ENCODE data around the gene EXOC4. TPM values are rescaled to one million over a fixed set of nuclear protein-coding genes. Genes with fewer than 3 reads are reported as not detected.

EXOC4 gene
- total and polyA plus RNA-seq, 2 donors (not counting 3 experiments of a cell fraction or from before 2014, with no cell fraction given): 20.3 to 73.1 TPM

DNA sequence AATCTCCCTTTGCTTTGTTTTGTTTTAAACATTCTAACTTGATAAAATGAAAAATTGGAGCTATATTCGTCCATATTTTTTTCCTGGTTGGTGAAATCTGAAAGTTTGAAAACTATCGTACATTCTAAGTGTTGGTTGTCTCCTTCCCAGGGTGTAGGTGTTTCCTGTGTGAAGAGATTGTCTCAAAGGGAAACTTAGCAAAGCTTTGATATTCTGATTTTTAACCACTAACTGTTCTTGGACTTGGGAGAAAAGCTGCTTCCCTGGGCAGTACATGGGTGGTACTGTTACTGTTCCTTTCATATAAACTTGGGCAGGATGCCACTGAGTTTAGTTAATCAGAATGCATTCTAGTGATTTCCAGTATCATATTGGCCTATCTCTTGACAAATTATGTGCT lies 620.8 kb downstream of the EXOC4 start:
- no peaks in the 10 kb centered on the region for H3K36me3 ChIP-seq (ENCODE audit: control insufficient read depth in 2 of 2, extremely low read depth in 1 of 2, insufficient read depth in 2 of 2, low read length in 2 of 2)
- no peak overlapping the region for H3K27ac ChIP-seq (ENCODE audit: insufficient read depth, low read depth, low read length)
- ChIA-PET CTCF (no interaction called here), POLR2A (no interaction called here)
- no TSS peak for BruUV-seq (replicated peaks)
- no peak overlapping the region for H3K4me3 ChIP-seq (replicated peaks in 1 of 3; ENCODE audit: insufficient read depth in 1 of 3, low read depth in 1 of 3, low read length in 3 of 3)
- dilution Hi-C loops (cut with MboI; ENCODE audit: extremely low pct_ligation_motif_present, low sequenced_read_pairs): no loop called here
- peak; percentile 26 for FAIRE-seq
- no peaks in the 10 kb centered on the region for H3K9me3 ChIP-seq (replicated peaks; ENCODE audit: control insufficient read depth, insufficient read depth, low read length)
- no peak overlapping the region for H3K4me2 ChIP-seq (ENCODE audit: insufficient read depth, low read length)
- no peak overlapping the region for H2AFZ ChIP-seq (ENCODE audit: low read depth, low read length)
- H4K20me1 ChIP-seq (replicated peaks; ENCODE audit: control insufficient read depth, extremely low read depth, insufficient read depth, low read length): no peaks in the 10 kb centered on the region
- H3K4me1 ChIP-seq (ENCODE audit: control insufficient read depth, extremely low read depth, insufficient read depth, low read length): no peaks in the 10 kb centered on the region
- H3K79me2 ChIP-seq (ENCODE audit: control insufficient read depth, insufficient read depth, low read length): no peaks in the 10 kb centered on the region
- H3K27me3 ChIP-seq (ENCODE audit: control insufficient read depth in 2 of 2, insufficient read depth in 2 of 2, low read length in 2 of 2): no peaks in the 10 kb centered on the region
- TF ChIP-seq GATA2 (IDR thresholded peaks at IDR 0.05; ENCODE audit: insufficient read depth, insufficient read length, low read depth, low read length): no peak
- TF ChIP-seq, protein P1, sequence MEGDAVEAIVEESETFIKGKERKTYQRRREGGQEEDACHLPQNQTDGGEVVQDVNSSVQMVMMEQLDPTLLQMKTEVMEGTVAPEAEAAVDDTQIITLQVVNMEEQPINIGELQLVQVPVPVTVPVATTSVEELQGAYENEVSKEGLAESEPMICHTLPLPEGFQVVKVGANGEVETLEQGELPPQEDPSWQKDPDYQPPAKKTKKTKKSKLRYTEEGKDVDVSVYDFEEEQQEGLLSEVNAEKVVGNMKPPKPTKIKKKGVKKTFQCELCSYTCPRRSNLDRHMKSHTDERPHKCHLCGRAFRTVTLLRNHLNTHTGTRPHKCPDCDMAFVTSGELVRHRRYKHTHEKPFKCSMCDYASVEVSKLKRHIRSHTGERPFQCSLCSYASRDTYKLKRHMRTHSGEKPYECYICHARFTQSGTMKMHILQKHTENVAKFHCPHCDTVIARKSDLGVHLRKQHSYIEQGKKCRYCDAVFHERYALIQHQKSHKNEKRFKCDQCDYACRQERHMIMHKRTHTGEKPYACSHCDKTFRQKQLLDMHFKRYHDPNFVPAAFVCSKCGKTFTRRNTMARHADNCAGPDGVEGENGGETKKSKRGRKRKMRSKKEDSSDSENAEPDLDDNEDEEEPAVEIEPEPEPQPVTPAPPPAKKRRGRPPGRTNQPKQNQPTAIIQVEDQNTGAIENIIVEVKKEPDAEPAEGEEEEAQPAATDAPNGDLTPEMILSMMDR (IDR thresholded peaks at IDR 0.05; ENCODE audit: extremely low read depth in 1 of 2, insufficient read depth in 1 of 2, low read depth in 1 of 2, low read length in 2 of 2): no peak
- no peak for TF ChIP-seq JUN (IDR thresholded peaks at IDR 0.05; ENCODE audit: borderline replicate concordance, insufficient read depth, insufficient read length, low read depth)
- no peak for TF ChIP-seq FOS (IDR thresholded peaks at IDR 0.05; ENCODE audit: borderline replicate concordance, insufficient read depth, low read length)
- TF ChIP-seq POLR2A (IDR thresholded peaks at IDR 0.05; ENCODE audit: low read depth, low read length): no peak
- no peak for TF ChIP-seq EZH2 (IDR thresholded peaks at IDR 0.05; ENCODE audit: borderline replicate concordance, low read depth, low read length, severe bottlenecking)
- TF ChIP-seq MYC (IDR thresholded peaks at IDR 0.05; ENCODE audit: low read depth, low read length): no peak
- TF ChIP-seq, protein P2, sequence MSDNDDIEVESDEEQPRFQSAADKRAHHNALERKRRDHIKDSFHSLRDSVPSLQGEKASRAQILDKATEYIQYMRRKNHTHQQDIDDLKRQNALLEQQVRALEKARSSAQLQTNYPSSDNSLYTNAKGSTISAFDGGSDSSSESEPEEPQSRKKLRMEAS (IDR thresholded peaks at IDR 0.05; ENCODE audit: insufficient read depth, insufficient read length): no peak
- TF ChIP-seq POLR2AphosphoS5 (IDR thresholded peaks at IDR 0.05; ENCODE audit: insufficient read depth, low read depth, low read length): no peak
- H3K9ac ChIP-seq (replicated peaks; ENCODE audit: extremely low read depth, insufficient read depth, low read length): no peak overlapping the region
- DNase-seq (ENCODE audit: low read depth, low spot score): peak; percentile 4
- intact Hi-C loops (cut with micrococcal nuclease): no loop called here
- no peaks in the 10 kb centered on the region for H3K9me1 ChIP-seq (replicated peaks; ENCODE audit: control insufficient read depth, extremely low read depth, insufficient read depth, low read length)
